Stimulated activated CD8-positive, alpha-beta memory T cell treated with anti-CD3 and anti-CD28 coated beads, Interleukin-2, amount 100 ng/mL, for 48 hours (primary cell): ENCODE data around the gene SART3.
"Not testable (repeated sequence)": the region's sequence is repeated elsewhere in the genome, so short reads cannot be mapped to it uniquely, and the experiment has no call there.

ENCODE experiments used
- DNase-seq, 2 donors: peaks; one replicate each; pipeline ENCODE4 v3.0.0-alpha.2; 2020; ENCODE audit warnings: low read depth in 2 of 2

SART3 gene

DNA sequence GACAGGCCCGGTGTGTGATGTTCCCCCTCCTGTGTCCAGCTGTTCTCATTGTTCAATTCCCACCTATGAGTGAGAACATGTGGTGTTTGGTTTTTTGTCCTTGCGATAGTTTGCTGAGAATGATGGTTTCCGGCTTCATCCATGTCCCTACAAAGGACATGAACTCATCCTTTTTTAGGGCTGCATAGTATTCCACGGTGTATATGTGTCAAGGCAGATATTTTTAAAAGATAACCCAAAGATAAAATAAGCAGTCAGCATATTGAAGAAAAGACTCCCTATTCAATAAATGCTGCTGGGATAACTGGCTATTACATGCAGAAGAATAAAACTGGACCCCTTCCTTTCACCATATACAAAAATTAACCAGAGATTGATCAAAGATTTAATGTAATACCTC lies 73.9 kb downstream of the SART3 start:
- not testable (repeated sequence) for DNase-seq

DNA sequence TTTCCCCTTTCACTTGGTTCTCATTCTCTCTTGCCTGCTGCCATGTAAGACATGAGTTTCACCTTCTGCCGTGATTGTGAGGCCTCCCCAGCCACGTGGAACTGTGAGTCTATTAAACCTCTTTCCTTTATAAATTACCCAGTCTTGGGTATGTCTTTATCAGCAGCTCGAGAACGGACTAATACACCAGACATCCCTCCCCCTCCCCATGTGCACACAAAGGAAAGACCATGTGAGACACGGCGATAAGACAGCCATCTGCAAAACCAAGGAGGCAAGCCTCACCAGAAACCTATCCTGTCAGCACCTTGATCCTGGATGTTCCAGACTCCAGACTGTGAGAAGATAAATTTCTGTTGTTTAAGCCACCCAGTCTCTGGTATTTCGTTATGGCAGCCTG lies 75.6 kb downstream of the SART3 start:
- not testable (repeated sequence) for DNase-seq

DNA sequence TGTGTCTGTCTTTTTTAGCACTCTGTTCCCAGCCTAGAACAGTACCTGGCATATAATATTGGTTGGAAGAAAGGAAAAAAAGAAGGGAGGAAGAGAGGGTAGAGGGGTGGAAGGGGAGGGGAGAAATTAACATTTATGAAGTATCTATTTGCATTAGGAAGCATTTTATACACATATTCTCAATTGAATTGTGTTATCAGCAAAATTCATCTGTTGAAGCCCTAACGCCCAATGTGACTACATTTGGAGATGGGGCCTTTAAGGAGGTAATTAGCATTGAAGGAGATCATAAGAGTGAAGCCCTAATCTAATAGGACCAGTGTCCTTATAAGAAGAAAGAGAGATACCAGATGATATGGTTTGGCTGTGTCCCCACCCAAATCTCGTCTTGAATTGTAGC lies 76.1 kb downstream of the SART3 start:
- no peak for DNase-seq

DNA sequence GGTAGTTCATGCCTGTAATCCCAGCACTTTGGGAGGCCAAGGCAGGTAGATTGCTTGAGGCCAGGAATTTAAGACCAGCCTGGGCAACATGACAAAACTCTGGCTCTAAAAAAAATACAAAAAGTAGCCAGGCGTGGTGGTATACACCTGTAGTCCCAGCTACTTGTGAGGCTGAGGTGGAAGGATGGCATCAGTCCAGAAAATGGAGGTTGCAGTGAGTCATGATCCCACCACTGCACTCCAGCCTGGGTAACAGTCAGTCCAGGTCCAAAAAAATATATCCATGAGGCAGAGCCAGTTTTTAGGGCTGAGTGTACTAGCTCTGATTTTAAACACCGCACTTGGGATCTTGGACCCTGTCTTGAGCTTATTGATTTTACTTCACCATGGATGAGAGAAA lies 76.5 kb downstream of the SART3 start:
- DNase-seq, result no peak

DNA sequence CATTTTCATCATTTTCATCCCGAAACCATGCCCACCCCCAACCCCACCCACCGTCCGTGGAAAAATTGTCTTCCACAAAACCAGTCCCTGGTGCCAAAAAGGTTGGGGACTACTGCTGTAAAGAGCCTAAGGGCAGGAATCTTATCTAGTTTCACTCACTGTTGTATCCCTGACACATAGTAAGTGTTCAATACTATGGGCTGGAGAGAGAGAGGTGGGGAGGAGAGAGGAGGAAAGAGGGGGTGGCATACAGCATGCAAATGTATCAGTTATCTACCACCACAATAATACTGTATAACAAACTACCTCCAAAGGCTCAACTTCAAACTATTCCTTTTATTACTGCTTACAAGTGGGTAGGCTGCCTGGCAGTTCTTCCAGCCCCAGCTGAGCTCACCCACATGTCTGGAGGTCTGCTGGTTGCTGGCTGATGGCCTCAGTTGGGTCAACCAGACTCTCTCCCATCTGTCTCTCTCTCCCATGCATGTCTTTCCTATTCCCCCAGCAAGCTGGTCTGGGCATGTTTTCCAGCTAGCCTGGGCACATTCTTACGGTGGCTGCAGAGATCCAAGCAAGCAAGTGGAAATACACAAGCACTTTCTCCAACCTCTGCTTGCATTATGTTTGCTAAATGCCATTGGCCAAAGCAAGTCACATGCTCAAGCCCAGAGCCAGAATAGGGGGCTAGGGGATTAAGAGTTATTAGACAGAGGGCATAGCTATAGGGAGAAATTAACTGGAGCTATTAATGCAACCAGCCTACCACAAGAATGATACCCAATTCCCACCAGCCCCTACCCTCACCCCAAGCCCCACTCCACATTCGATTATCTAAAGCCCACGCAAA lies 77.5 kb downstream of the SART3 start:
- DNase-seq, result no peak

DNA sequence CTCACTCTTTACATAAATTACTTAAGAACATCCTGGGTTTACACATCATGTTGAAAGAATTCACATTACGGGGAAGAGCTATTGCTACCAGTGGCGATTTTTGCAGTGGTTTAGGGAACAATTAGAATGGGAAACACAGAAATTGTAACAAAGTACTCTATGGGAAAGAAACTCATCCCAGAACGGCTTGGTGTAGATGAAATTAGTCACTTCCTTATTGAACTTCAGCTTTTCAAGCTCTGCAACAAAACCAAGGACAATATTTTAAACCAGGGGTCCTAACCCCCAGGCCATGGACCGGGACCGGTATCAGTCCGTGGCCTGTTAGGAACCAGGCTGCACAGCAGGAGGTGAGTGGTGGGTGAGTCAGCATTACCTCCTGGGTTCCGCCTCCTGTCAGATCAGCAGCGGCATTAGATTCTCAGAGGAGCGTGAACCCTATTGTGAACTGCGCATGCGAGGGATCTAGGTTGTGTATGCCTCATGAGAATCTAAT lies 78.2 kb downstream of the SART3 start:
- no peak for DNase-seq

DNA sequence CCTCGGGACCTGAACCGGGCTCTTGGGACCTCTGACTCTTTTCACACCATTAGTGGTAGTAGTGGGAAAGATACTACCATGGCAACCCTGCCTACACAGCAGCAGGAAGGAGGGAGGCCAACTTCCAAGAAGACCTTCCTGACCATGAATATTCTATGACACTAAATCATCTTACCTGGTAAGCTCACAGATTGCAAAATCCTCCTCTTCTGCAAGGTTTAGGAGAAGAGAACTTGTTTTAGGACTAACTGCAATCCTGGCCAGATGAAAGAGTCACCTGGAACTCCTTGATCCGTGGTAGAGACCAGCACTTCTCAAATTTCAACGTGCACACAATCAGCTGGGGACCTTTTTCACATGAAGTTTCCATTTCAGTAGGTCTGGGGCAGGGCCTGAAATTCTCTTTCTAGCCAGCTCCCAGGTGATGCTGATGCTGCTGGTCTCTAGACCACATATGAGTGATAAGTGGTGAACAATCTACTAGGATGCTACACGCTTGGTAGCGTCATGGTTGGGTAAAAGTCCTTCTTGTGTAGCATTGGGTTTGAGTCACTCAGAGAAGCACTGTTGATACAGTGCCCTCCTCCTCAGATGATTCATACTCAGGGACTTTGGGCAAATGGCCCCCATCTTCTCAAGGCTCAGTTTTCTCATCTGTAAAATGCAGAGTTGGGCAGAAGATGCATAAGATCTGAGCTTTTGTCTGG lies 81.5 kb downstream of the SART3 start:
- no peak for DNase-seq

DNA sequence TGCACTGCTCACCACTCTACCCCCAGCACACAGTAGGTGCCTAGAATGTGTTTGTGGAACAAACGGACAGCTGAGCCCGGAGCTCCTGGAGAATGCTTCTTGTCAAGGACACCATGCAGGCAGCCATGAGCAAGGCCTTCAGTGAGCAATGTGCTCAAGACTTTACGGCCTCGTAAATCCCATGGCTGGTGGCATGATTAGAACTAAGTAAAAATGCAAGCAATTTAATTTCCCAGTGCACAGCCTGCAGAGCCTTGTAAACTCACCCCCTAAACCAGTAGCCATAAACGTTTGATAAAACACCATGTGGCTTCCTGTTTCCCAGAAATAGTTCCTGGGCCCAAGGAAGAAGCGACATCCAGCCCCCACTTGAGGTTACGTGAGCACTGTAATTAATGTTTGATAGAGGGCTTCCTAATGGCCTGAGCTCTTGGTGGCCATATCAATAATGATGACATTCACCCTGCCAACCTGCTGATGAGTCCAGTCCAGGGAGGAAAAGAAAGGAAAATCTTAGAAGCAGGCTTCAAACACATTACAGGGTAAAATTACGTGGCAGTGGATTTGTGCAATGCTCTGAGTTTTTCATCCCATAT lies 82.3 kb downstream of the SART3 start:
- no peak for DNase-seq

DNA sequence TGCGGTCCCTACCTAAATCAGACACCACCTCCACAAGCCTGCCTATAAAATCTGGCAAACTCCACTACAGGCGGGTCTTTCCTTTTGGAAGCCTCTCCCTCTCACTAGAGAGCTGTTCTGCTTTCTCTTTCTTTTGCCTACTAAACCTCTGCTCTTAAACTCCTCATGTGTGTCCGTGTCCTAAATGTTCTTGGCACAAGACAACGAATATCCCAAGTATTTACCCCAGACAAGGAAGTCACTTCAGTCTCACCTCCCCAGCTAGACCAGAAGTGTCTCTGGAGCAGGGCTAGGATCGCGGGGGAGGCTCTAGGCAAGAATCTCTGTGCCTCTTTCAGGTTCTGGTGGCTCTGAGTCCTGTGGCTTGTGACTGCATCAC lies 83.1 kb downstream of the SART3 start:
- no peak for DNase-seq

DNA sequence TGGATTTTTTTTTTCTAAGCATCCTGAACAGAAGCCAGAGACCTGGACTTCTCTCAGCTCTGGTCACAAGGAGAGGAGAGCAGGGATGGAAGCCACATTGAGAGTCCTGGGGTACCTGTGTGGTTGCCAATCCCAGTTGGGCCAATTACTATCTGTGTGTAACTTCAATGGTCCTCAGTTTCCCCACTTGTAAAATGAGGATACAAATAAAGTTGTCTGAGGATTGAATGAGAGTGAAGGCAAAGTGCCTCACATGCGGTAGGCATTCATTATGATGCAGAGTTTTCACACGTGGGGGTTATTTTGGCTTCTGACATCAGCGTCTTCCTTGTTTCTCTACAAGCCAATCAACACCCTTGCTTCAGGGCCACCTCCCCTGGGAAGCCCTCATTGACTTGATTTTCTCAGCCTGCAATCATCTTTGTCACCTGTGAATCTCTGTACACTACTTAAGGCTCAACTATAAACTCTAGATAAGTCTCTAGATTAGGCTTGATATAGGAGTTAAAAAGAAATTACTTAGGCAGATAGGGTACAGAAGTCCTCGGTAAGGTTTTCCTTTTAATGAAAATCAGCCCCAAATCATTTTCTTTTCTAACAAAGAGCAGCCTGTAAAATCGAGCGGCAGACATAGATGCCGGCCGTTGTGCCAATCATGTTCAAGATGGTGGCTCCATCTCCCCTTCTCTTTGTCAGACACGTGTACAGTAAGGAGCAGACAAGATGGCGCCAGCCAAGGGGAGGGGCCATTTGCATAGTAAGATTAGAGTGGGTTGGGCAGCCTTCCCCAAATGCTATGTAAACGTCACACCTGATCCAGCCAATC lies 83.7 kb downstream of the SART3 start:
- DNase-seq, result no peak

DNA sequence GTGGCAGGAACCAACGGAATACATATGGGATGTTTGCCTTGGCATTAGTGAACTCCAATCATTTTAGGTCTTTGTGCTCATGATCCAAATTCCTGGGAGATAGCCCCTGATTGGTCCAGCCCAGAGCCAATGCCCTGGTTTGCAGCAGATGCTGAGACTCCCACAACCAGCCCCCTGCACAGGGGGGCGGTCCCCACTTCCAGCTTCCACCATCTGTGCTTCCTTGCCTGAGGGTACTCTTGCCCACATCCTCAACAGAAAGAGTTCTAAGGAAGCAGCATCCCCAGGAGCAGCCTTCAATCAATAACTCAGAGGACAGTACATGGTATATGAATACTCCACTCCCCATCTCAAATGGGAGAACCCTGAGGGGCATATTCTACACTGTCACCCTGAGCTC lies 85.6 kb downstream of the SART3 start:
- DNase-seq, result no peak

DNA sequence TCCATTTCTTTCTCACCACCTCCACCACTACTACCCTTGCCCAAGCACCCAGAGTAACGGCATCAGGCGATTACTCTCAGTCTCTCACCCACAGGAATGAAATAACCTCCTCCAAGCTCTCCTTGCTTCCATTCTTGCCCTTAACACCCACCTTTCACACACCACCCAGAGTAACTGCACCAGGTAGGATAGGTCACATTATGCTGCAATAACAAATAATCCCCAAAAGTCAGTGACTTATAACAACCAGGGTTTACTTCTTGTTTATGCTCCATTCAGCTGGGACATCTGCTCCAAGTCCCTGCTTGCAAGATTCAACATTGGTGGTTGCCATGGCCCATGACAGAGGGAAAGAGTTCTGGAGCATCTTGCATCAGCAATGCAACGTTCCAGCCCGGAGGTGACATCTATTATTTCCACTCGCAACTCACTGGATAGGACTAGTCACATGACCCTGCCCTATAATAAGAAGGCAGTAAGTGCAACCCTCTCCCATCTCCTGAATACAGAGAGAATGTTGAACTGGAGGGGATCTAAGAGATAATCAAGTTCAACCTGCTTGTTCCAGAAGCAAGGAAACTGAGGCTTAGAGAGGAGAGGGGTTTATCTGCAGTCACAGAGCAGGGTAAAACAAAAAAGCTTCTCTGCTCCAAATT lies 87.4 kb downstream of the SART3 start:
- DNase-seq, result no peak
